Measurements from ENCODE around the gene CACNA2D4.

Gene CACNA2D4

GRCh38 chr12:1815814-1816729 is 102.4 kb downstream of the CACNA2D4 start:
- DNase-seq (ENCODE audit: low read depth), result no peak
- Histone ChIP-seq H3K9ac (ENCODE audit: low read length) (no peak overlapping the region), H3K4me1 (ENCODE audit: control insufficient read depth, insufficient read depth, low read length) (peaks cover 16% of the 10 kb centered on the region), H3K9me3 (ENCODE audit: control insufficient read depth, low read length) (no peaks in the 10 kb centered on the region), H3K4me3 (ENCODE audit: low read length) (no peak overlapping the region), H3K27me3 (replicated peaks; ENCODE audit: control insufficient read depth, insufficient read depth, low read length) (peaks cover 42% of the 10 kb centered on the region), H3K36me3 (ENCODE audit: control insufficient read depth, insufficient read depth, low read length, severe bottlenecking) (no peaks in the 10 kb centered on the region)

DNA sequence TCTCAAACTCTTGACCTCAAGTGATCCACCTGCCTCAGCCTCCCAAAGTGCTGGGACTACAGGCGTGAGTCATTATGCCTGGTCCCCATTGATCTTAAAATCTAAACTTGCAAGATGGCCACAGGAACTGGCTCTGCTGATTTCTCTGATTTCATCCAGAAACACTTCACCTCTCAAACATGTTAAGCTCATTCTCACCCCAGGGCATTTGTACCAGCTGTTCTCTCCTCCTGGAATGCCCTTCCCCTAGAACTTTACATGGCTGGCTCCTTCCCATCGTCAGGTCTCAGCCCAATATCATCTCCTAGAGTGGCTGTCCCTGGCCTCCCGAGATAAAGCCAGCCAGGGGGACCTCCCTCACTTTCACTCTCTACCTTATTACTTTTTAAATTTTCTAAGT is 103.3 kb downstream of the CACNA2D4 start:
- Histone ChIP-seq H3K36me3 (ENCODE audit: control insufficient read depth, insufficient read depth, low read length, severe bottlenecking) (no peaks in the 10 kb centered on the region), H3K4me3 (ENCODE audit: low read length) (no peak overlapping the region), H3K9me3 (ENCODE audit: control insufficient read depth, low read length) (no peaks in the 10 kb centered on the region), H3K4me1 (ENCODE audit: control insufficient read depth, insufficient read depth, low read length) (peaks cover 16% of the 10 kb centered on the region), H3K27me3 (replicated peaks; ENCODE audit: control insufficient read depth, insufficient read depth, low read length) (peaks cover 33% of the 10 kb centered on the region), H3K9ac (ENCODE audit: low read length) (no peak overlapping the region)
- DNase-seq (ENCODE audit: low read depth), result no peak

GRCh38 chr12:1814266-1814665 is 104.2 kb downstream of the CACNA2D4 start:
- Histone ChIP-seq H3K27me3 (replicated peaks; ENCODE audit: control insufficient read depth, insufficient read depth, low read length) (peaks cover 25% of the 10 kb centered on the region), H3K9me3 (ENCODE audit: control insufficient read depth, low read length) (no peaks in the 10 kb centered on the region), H3K9ac (ENCODE audit: low read length) (no peak overlapping the region), H3K4me3 (ENCODE audit: low read length) (no peak overlapping the region), H3K4me1 (ENCODE audit: control insufficient read depth, insufficient read depth, low read length) (peaks cover 16% of the 10 kb centered on the region), H3K36me3 (ENCODE audit: control insufficient read depth, insufficient read depth, low read length, severe bottlenecking) (no peaks in the 10 kb centered on the region)
- no peak for DNase-seq (ENCODE audit: low read depth)

- no peak overlapping the region for H3K4me3 ChIP-seq (ENCODE audit: low read length)
- peaks cover 16% of the 10 kb centered on the region for H3K4me1 ChIP-seq (ENCODE audit: control insufficient read depth, insufficient read depth, low read length)
- no peak overlapping the region for H3K9ac ChIP-seq (ENCODE audit: low read length)
- H3K9me3 ChIP-seq (ENCODE audit: control insufficient read depth, low read length), result no peaks in the 10 kb centered on the region
- H3K27me3 ChIP-seq (replicated peaks; ENCODE audit: control insufficient read depth, insufficient read depth, low read length), result peaks cover 24% of the 10 kb centered on the region
- no peaks in the 10 kb centered on the region for H3K36me3 ChIP-seq (ENCODE audit: control insufficient read depth, insufficient read depth, low read length, severe bottlenecking)
- no peak for DNase-seq (ENCODE audit: low read depth)
Measured at GRCh38 chr12:1812650-1813302, 105.7 kb downstream of the CACNA2D4 start.

DNA sequence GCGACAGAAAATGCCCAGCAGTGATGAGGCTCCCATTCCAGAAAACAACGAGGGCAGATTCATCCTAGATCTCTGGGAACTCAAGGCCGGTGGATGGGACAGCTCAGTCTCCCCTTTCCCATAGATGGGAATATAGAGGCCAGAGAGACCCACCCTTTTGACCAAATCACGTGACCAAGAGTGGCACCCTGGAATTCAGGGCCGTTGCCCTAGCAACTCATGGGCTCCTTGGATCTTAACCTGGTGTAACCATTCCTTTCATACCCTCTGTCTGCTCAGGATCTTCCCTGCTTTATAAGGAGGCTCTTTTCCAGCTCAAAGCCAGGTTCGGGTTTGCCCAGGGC is 106.5 kb downstream of the CACNA2D4 start:
- H3K9me3 ChIP-seq (ENCODE audit: control insufficient read depth, low read length), result no peaks in the 10 kb centered on the region

DNA sequence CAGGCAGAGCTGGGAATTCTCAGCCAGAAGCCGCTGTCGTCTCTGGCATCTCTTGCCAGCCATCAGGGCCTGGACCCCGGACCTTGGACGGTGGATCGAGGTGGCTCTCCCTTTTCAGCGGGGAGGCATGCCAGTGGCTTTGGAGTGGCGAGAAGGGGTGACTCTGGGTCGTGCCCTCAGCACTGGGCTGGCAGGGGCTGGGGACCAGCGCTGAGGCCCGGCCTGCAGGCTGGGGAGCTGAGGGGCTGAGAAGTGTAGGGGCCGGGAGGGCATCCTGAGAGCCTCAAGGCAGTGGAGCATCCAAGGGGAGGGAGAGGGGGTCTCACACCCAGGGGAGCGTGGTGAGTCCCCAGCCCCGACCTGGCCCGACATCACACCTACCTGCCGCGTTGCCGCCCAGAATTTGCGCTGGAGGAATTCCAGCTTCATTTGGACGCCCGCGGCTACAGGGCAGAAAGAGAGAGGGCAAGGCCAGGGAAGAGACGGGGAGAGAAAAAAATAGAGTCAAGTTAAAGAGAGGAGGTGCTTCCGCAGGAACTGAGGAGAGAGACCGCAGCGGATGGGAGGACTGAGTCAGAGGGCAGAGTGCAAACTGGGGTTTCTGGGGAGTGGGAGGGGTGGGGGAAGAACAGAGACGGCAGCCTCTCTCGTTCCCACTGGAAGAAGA is 107.0 kb downstream of the CACNA2D4 start:
- no peaks in the 10 kb centered on the region for H3K9me3 ChIP-seq (ENCODE audit: control insufficient read depth, low read length)
- no peaks in the 10 kb centered on the region for H3K36me3 ChIP-seq (ENCODE audit: control insufficient read depth, insufficient read depth, low read length, severe bottlenecking)
- DNase-seq (ENCODE audit: low read depth), result no peak
- H3K4me3 ChIP-seq (ENCODE audit: low read length), result no peak overlapping the region
- peaks cover 16% of the 10 kb centered on the region for H3K27me3 ChIP-seq (replicated peaks; ENCODE audit: control insufficient read depth, insufficient read depth, low read length)
- peaks cover 18% of the 10 kb centered on the region for H3K4me1 ChIP-seq (ENCODE audit: control insufficient read depth, insufficient read depth, low read length)
- H3K9ac ChIP-seq (ENCODE audit: low read length), result no peak overlapping the region

More for the DNA sequence above, 106.5 kb downstream of the CACNA2D4 start:
- DNase-seq (ENCODE audit: low read depth), result no peak
- Histone ChIP-seq H3K36me3 (ENCODE audit: control insufficient read depth, insufficient read depth, low read length, severe bottlenecking) (no peaks in the 10 kb centered on the region), H3K27me3 (replicated peaks; ENCODE audit: control insufficient read depth, insufficient read depth, low read length) (peaks cover 21% of the 10 kb centered on the region), H3K4me3 (ENCODE audit: low read length) (no peak overlapping the region), H3K4me1 (ENCODE audit: control insufficient read depth, insufficient read depth, low read length) (peaks cover 16% of the 10 kb centered on the region), H3K9ac (ENCODE audit: low read length) (no peak overlapping the region)

- Histone ChIP-seq H3K4me1 (ENCODE audit: control insufficient read depth, insufficient read depth, low read length) (peaks cover 23% of the 10 kb centered on the region), H3K9me3 (ENCODE audit: control insufficient read depth, low read length) (no peaks in the 10 kb centered on the region), H3K4me3 (ENCODE audit: low read length) (no peak overlapping the region), H3K36me3 (ENCODE audit: control insufficient read depth, insufficient read depth, low read length, severe bottlenecking) (no peaks in the 10 kb centered on the region), H3K9ac (ENCODE audit: low read length) (no peak overlapping the region), H3K27me3 (replicated peaks; ENCODE audit: control insufficient read depth, insufficient read depth, low read length) (peaks cover 10% of the 10 kb centered on the region)
- no peak for DNase-seq (ENCODE audit: low read depth)
Measured at GRCh38 chr12:1810931-1811280, 107.5 kb downstream of the CACNA2D4 start.

GRCh38 chr12:1810201-1810930 is 108.1 kb downstream of the CACNA2D4 start:
- Histone ChIP-seq H3K36me3 (ENCODE audit: control insufficient read depth, insufficient read depth, low read length, severe bottlenecking) (no peaks in the 10 kb centered on the region), H3K9ac (ENCODE audit: low read length) (no peak overlapping the region), H3K27me3 (replicated peaks; ENCODE audit: control insufficient read depth, insufficient read depth, low read length) (peaks cover 6% of the 10 kb centered on the region), H3K4me1 (ENCODE audit: control insufficient read depth, insufficient read depth, low read length) (peaks cover 26% of the 10 kb centered on the region), H3K4me3 (ENCODE audit: low read length) (no peak overlapping the region), H3K9me3 (ENCODE audit: control insufficient read depth, low read length) (no peaks in the 10 kb centered on the region)
- no peak for DNase-seq (ENCODE audit: low read depth)

DNA sequence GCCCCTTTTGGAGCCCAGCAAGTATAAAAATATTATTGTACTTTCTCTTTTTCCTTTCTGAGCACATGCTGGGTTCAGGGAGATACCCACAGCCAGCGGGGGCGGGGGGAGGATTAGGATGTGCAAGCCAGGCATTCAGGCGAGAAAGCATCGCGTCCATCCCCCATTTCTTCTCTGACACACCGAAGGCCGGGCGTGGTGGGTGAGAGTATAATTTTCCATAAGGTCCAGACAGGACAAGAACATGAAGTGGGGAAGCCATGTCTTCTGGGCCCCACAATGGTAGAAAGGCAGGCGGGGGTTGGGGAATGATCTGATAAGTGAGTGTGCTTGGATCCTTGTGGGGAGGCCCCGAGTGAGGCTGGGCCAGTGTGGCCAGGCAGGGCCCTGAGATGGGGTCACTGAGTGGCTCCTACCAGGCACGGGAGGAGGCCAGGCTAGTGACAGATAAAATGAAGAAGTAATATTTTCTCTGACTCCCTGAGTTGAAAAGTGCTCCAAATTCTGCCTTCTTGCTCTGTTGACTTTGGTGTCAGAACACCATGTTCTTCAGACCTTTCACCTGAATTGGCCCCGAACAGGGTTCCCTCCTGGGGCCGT is 108.8 kb downstream of the CACNA2D4 start:
- Histone ChIP-seq H3K4me1 (ENCODE audit: control insufficient read depth, insufficient read depth, low read length) (peaks cover 28% of the 10 kb centered on the region), H3K27me3 (replicated peaks; ENCODE audit: control insufficient read depth, insufficient read depth, low read length) (no peaks in the 10 kb centered on the region), H3K4me3 (ENCODE audit: low read length) (no peak overlapping the region), H3K36me3 (ENCODE audit: control insufficient read depth, insufficient read depth, low read length, severe bottlenecking) (no peaks in the 10 kb centered on the region), H3K9ac (ENCODE audit: low read length) (no peak overlapping the region), H3K9me3 (ENCODE audit: control insufficient read depth, low read length) (no peaks in the 10 kb centered on the region)
- DNase-seq (ENCODE audit: low read depth), result no peak

DNA sequence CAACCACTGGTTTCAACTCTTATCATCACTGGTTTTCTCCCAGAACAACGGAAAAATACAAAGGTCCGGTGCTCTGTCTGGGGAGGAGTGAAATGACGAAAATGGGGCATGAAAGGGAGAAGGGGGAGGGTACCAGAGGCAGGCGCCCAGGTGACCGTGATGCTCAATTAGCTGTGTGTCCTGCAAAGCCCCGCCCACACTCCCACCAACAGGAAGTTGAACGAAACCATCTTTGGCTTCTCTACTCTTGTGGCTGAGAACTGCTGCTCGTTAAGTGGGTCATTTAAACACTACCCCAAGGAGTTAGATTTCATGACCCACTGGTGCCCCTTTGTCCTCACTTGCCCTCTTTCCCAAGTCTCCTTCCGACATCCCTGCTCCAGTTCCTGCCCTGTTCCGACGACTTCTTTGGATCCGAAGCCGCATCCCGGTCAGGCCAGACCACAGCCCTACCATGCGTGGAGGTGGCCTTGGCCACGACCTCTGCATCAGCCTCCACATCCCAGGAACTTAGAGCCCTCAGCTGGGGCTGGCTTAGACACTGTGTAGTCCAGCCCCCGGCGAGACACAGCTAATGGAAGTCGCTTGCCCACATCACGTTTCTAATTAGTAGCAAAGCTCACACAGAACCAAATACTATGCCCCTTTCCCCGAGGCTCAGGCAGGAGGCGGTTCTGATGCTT is 109.5 kb downstream of the CACNA2D4 start:
- H3K4me3 ChIP-seq (ENCODE audit: low read length), result no peak overlapping the region
- H3K9me3 ChIP-seq (ENCODE audit: control insufficient read depth, low read length), result no peaks in the 10 kb centered on the region
- H3K9ac ChIP-seq (ENCODE audit: low read length), result no peak overlapping the region
- no peaks in the 10 kb centered on the region for H3K27me3 ChIP-seq (replicated peaks; ENCODE audit: control insufficient read depth, insufficient read depth, low read length)
- H3K36me3 ChIP-seq (ENCODE audit: control insufficient read depth, insufficient read depth, low read length, severe bottlenecking), result no peaks in the 10 kb centered on the region
- H3K4me1 ChIP-seq (ENCODE audit: control insufficient read depth, insufficient read depth, low read length), result peaks cover 27% of the 10 kb centered on the region
- no peak for DNase-seq (ENCODE audit: low read depth)
